OCI-LY1 (cell line): ENCODE data around the gene CCDC50.

Experiments
- H2AFZ ChIP-seq: fragments of 200-600 bp; sonication (generic), shearing (Covaris generic); 2 replicates; pipeline ENCODE4 v1.6.0; 2014; ENCODE audit warnings: antibody characterized with exemption, mild to moderate bottlenecking, low read length
- H3F3A ChIP-seq: fragments of 200-600 bp; sonication (generic), shearing (Covaris generic); 2 replicates; pipeline ENCODE4 v1.6.0; 2014; ENCODE audit warnings: mild to moderate bottlenecking, antibody characterized with exemption, low read length, moderate library complexity; ENCODE audit not compliant: insufficient read depth
- H3K27ac ChIP-seq: fragments of 200-600 bp; sonication (generic); 2 replicates; pipeline ENCODE4 v1.5.1; 2014; ENCODE audit warnings: low read length, mixed run types, mild to moderate bottlenecking, low read depth; ENCODE audit not compliant: poor library complexity, severe bottlenecking
- H3K27me3 ChIP-seq: fragments of 200-600 bp; sonication (generic); 2 replicates; pipeline ENCODE4 v1.6.0; 2014; ENCODE audit warnings: antibody characterized with exemption, mild to moderate bottlenecking, low read length, moderate library complexity; ENCODE audit not compliant: insufficient read depth
- H3K36me3 ChIP-seq: fragments of 200-600 bp; sonication (generic); 2 replicates; pipeline ENCODE4 v1.6.1; 2014; ENCODE audit warnings: mild to moderate bottlenecking, antibody characterized with exemption, low read length, moderate library complexity, mixed read lengths; ENCODE audit not compliant: insufficient read depth
- H3K4me1 ChIP-seq: fragments of 200-600 bp; sonication (generic); 2 replicates; pipeline ENCODE4 v1.5.1; 2014; ENCODE audit warnings: mild to moderate bottlenecking, low read length, moderate library complexity; ENCODE audit not compliant: insufficient read depth, severe bottlenecking
- H3K4me2 ChIP-seq: fragments of 200-600 bp; sonication (generic), shearing (Covaris generic); 2 replicates; pipeline ENCODE4 v1.6.1; 2014; ENCODE audit warnings: low read length
- H3K4me3 ChIP-seq: fragments of 200-600 bp; sonication (generic); 2 replicates; pipeline ENCODE4 v1.5.1; 2014; ENCODE audit warnings: low read length, low read depth, mild to moderate bottlenecking, mixed read lengths; ENCODE audit not compliant: poor library complexity, severe bottlenecking
- H3K79me2 ChIP-seq: fragments of 200-600 bp; shearing (Covaris generic); 2 replicates; pipeline ENCODE4 v1.6.1; 2016; ENCODE audit warnings: mixed run types, low read length, mixed read lengths; ENCODE audit not compliant: insufficient read depth
- H3K9ac ChIP-seq: fragments of 200-600 bp; sonication (generic), shearing (Covaris generic); 2 replicates; pipeline ENCODE4 v1.6.1; 2014; ENCODE audit warnings: mild to moderate bottlenecking, low read length, mixed read lengths
- H3K9me2 ChIP-seq: fragments of 200-600 bp; sonication (generic), shearing (Covaris generic); 2 replicates; pipeline ENCODE4 v1.6.1; 2014; ENCODE audit warnings: low read depth, mild to moderate bottlenecking, low read length, mixed read lengths
- H3K9me3 ChIP-seq: fragments of 200-600 bp; shearing (Covaris generic); 2 replicates; pipeline ENCODE4 v1.6.1; 2014; ENCODE audit warnings: low read length, mixed read lengths
- H4K20me1 ChIP-seq: fragments of 200-600 bp; sonication (generic), shearing (Covaris generic); 2 replicates; pipeline ENCODE4 v1.6.0; 2016; ENCODE audit warnings: mild to moderate bottlenecking, low read length; ENCODE audit not compliant: insufficient read depth
- CTCF ChIP-seq: fragments of 200-600 bp; sonication (generic), shearing (Covaris generic); IDR thresholded peaks from 2 replicates; pipeline ENCODE4 v1.5.1; 2017; ENCODE audit warnings: mild to moderate bottlenecking, antibody characterized with exemption, low read length, moderate library complexity, mixed read lengths
- EZH2 ChIP-seq: fragments of 200-600 bp; sonication (generic), shearing (Covaris generic); IDR thresholded peaks from 2 replicates; pipeline ENCODE4 v1.8.0; 2017; ENCODE audit warnings: borderline replicate concordance, mixed run types, mild to moderate bottlenecking, antibody characterized with exemption, low read length, moderate library complexity, mixed read lengths

Gene CCDC50

GRCh38 chr3:191298846-191299245, 30.3 kb upstream of the CCDC50 start:
- Histone ChIP-seq H3K9ac (no peak overlapping the region), H3K4me1 (peaks cover 26% of the 10 kb centered on the region), H3K9me2 (no peaks in the 10 kb centered on the region), H3K36me3 (no peaks in the 10 kb centered on the region), H4K20me1 (no peaks in the 10 kb centered on the region), H3K27me3 (no peaks in the 10 kb centered on the region), H3K9me3 (no peaks in the 10 kb centered on the region), H3K79me2 (no peaks in the 10 kb centered on the region), H3K4me2 (no peak overlapping the region), H2AFZ (no peak overlapping the region), H3F3A (no peaks in the 10 kb centered on the region), H3K27ac (no peak overlapping the region), H3K4me3 (no peak overlapping the region)
- TF ChIP-seq CTCF: no peak
- no peak for TF ChIP-seq EZH2

- H2AFZ ChIP-seq: no peak overlapping the region
These were observed 28.8 kb upstream of the CCDC50 start for GRCh38 chr3:191300422-191300821.

GRCh38 chr3:191301017-191301416, 28.2 kb upstream of the CCDC50 start:
- Histone ChIP-seq H3K27ac (peak overlapping the region; percentile 27), H2AFZ (peak overlapping the region; percentile 10; the same call in 1 of the 2 replicates), H3K9me3 (no peaks in the 10 kb centered on the region), H4K20me1 (no peaks in the 10 kb centered on the region), H3K27me3 (no peaks in the 10 kb centered on the region), H3F3A (no peaks in the 10 kb centered on the region), H3K4me3 (no peak overlapping the region), H3K4me2 (no peak overlapping the region), H3K36me3 (no peaks in the 10 kb centered on the region), H3K9ac (no peak overlapping the region), H3K79me2 (no peaks in the 10 kb centered on the region), H3K4me1 (peaks cover 19% of the 10 kb centered on the region), H3K9me2 (no peaks in the 10 kb centered on the region)
- TF ChIP-seq EZH2: no peak
- no peak for TF ChIP-seq CTCF

More at GRCh38 chr3:191300422-191300821, 28.8 kb upstream of the CCDC50 start:
- Histone ChIP-seq H3K9ac (no peak overlapping the region), H3K4me3 (no peak overlapping the region), H3K9me3 (no peaks in the 10 kb centered on the region), H3K9me2 (no peaks in the 10 kb centered on the region), H3K4me1 (peaks cover 23% of the 10 kb centered on the region), H3F3A (no peaks in the 10 kb centered on the region), H3K4me2 (no peak overlapping the region), H3K27me3 (no peaks in the 10 kb centered on the region), H3K79me2 (no peaks in the 10 kb centered on the region), H4K20me1 (no peaks in the 10 kb centered on the region), H3K36me3 (no peaks in the 10 kb centered on the region), H3K27ac (peak overlapping the region; percentile 27)
- TF ChIP-seq EZH2: no peak
- no peak for TF ChIP-seq CTCF
